H7 (cell line): ENCODE results near the gene FLRT2. TPM values are rescaled to one million over a fixed set of nuclear protein-coding genes. Genes with fewer than 3 reads are reported as not detected.

ENCODE experiments used
- DNase-seq: peaks from one replicate; pipeline ENCODE4 v3.0.0; 2012
- H3K27me3 ChIP-seq: 2 replicates; pipeline ENCODE4 v1.6.0; 2011; ENCODE audit warnings: mild to moderate bottlenecking, low read length; ENCODE audit not compliant: control insufficient read depth, insufficient read depth
- H3K36me3 ChIP-seq: replicated peaks from 2 replicates; pipeline ENCODE4 v1.5.1; 2011; ENCODE audit warnings: low read length; ENCODE audit not compliant: control insufficient read depth, insufficient read depth
- H3K4me3 ChIP-seq: 2 replicates; pipeline ENCODE4 v1.5.1; 2011; ENCODE audit warnings: low read depth, mild to moderate bottlenecking, control low read depth, low read length, moderate library complexity; ENCODE audit not compliant: insufficient read depth
- total RNA-seq: library from RNA; depleted of rRNA; stranded (reverse); fragments of >200 nt; shearing (Covaris generic); gene quantifications from 2 replicates; pipeline ENCODE4 v1.2.3, GENCODE V29; 2014; rRNA removed

FLRT2 gene, protein sequence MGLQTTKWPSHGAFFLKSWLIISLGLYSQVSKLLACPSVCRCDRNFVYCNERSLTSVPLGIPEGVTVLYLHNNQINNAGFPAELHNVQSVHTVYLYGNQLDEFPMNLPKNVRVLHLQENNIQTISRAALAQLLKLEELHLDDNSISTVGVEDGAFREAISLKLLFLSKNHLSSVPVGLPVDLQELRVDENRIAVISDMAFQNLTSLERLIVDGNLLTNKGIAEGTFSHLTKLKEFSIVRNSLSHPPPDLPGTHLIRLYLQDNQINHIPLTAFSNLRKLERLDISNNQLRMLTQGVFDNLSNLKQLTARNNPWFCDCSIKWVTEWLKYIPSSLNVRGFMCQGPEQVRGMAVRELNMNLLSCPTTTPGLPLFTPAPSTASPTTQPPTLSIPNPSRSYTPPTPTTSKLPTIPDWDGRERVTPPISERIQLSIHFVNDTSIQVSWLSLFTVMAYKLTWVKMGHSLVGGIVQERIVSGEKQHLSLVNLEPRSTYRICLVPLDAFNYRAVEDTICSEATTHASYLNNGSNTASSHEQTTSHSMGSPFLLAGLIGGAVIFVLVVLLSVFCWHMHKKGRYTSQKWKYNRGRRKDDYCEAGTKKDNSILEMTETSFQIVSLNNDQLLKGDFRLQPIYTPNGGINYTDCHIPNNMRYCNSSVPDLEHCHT
- total RNA-seq = 8.6 and 10.8 TPM in 2 replicates

DNA sequence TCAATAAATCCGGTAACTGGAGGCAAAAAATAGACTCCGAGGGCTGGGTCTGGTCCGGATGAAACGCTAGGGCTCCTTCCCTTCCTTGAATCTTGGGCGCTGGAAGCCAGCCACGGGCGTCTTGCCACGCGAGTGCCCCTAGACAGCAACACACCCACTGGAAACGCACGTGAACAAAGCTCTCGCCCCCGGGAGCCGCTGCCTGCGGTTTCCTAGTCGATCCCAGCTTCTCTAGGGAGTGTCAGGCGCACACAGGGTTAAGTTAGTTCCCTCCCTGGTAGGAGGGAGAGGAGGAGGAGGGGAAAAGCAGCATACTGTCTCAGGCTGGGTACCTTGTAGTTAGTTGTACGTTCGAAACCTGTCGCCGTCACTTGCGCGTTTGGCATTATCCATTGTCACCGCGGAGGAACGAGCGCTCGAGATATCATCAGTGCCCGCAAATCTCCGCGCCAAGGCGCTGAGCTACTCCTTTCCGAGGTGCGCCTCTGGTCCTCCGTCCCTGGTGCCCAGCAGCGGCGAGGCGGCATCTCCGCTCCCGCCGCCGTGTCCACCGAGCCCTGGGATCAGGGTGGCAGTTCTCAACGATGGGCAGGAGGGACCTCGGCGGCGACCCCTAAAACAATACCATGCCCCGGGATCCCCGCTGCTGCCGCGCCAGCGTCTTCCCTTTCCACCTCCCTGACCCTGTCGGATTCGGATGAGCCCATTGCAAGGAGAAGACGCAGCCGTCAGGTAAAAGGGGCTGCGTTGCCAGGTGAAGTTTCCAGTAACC, at the start of gene FLRT2:
TSS of gene FLRT2 (plus strand) at position 342 of the 772 bp plus-strand sequence. CDS start 91,371 bp downstream, outside the sequence.
- Histone ChIP-seq H3K27me3 (peaks cover 63% of the 10 kb centered on the region), H3K36me3 (no peaks in the 10 kb centered on the region), H3K4me3 (peak within 1 kb of the TSS; percentile 76)
- DNase-seq = peak; percentile 70

DNA sequence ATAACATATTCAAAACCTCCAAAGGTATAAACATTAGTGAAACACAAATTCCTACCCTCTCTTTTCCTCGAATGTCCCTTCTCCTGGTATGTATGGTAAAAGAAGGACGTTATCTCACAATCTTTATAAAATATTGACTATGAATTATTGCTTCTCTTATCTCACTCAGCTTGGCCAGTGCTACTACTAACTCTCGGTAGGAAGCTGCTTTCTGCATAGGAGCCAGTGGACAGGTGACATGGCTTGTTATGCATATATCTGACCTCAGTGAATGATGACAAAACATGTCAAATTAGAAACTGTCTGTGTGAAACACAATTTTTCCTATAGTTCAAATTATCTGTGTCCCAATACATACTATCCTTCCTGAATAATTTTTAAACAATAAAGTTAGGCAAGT, 48.5 kb upstream of the FLRT2 start:
- no peaks in the 10 kb centered on the region for H3K36me3 ChIP-seq
- no peak overlapping the region for H3K4me3 ChIP-seq
- no peaks in the 10 kb centered on the region for H3K27me3 ChIP-seq
- DNase-seq = no peak

DNA sequence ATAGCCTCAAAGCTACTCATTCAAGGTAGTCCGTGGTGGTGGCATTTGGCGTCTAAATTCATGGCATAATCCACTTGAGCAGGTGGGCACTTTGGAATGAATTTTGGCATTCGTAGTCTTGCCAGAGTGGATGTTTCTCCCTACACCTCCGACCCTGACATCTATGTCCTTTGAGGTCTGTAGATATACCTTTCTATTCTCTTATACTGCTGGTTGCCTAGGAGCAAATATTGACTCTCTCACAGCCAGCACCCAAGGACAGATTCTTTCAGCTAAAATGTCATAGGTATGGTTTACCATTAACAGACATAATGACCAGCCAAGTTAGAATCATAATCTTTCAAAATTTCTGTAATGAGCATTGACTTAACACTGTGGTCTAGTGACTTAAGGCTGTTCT, 47.4 kb upstream of the FLRT2 start:
- Histone ChIP-seq H3K4me3 (no peak overlapping the region), H3K36me3 (no peaks in the 10 kb centered on the region), H3K27me3 (no peaks in the 10 kb centered on the region)
- DNase-seq = no peak

DNA sequence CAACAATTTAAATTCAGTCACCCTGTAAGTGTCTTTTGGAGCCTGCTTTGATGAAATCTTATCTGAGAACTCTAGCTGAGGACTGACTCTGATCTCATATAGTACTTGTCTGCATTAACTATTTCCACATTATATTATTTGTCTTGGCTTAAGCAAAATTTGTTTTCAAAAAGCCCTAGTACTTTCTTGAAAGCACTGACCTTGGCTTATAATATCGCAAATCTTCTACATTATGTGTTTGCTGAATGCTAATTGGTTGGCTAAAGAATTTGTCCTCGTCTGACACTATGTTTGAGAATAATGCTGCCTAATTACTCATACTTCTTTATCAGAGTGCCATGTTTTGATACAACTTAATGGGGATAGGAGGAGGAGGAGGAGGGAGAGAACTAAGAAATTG, 46.9 kb upstream of the FLRT2 start:
- no peak for DNase-seq
- Histone ChIP-seq H3K27me3 (no peaks in the 10 kb centered on the region), H3K36me3 (no peaks in the 10 kb centered on the region), H3K4me3 (no peak overlapping the region)

DNA sequence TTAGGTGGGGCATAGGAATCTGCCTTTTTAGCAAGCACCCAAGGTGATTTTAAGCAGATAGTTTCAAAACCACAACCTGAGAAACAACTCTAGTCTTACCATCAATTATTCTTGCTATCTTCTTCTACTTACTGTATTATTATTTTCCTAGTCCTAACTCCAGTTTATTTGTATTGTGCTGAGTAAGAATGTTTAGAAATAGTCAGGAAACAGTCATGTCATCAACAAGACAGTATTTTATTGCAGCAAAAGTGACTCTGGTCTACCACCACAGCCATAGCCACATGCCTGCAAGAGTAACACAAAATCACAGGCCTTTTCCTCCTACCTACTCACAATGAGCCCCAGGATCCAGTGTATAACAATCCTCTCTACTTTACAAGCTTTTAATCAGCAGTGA, 46.3 kb upstream of the FLRT2 start:
- H3K4me3 ChIP-seq = no peak overlapping the region
- DNase-seq = no peak
- no peaks in the 10 kb centered on the region for H3K36me3 ChIP-seq
- no peaks in the 10 kb centered on the region for H3K27me3 ChIP-seq

DNA sequence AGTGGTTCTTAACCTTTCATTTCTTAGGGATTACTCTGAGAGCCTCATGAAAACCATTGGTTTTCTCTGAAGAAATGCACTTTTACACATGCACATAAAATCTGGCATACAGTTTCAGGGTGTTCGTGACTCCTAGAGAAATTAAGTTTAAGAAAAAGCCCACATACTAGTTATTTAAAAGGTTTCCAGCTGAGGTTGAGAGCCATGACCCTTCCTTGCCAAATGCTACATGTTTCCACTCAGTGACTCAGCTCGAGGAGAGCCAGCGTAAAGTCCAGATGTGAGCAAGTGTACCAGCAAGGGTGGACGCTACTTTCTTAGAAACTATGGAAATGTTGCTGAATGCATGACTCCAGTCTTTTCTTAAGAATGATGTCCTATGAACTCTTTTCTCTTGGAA, 42.7 kb upstream of the FLRT2 start:
- Histone ChIP-seq H3K27me3 (no peaks in the 10 kb centered on the region), H3K4me3 (no peak overlapping the region), H3K36me3 (no peaks in the 10 kb centered on the region)
- DNase-seq = no peak

DNA sequence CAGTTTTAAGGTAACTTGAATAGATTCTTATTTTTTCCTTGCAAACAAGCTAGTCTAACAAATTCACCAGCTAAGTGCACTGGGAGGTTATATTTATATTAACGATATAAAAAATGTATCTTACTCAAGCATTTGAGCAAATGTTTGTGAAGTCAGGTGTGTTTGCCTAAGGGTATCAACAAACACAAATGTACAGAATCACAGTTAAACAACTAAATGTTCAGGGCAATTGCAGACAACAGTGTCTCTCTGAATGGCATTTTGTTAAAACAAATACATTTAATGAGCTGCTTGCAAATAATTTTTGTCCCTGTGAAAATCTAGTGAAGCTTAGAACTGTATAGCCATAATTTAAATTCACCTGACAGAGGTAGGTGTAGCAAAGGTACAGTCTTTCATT, 28.2 kb upstream of the FLRT2 start:
- H3K36me3 ChIP-seq = no peaks in the 10 kb centered on the region
- no peaks in the 10 kb centered on the region for H3K27me3 ChIP-seq
- no peak overlapping the region for H3K4me3 ChIP-seq
- DNase-seq = no peak

DNA sequence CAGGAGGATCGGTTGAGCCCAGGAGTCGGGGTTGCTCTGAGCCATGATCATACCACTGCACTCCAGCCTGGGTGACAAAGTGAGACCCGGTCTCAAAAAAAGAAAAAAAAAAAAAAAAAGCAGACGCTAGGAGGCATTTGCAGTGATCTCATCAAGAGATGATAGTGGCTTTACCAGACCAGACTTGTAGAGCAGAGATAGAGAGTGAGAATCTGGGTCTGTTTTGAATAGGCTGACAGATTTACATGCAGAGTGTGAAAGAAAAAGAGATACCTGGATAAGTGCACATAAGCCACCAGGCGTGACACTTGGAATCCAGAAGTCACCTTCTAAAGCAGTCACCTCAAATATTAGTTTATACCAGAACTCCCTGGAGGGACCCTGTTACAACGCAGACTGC, 21.1 kb upstream of the FLRT2 start:
- Histone ChIP-seq H3K4me3 (no peak overlapping the region), H3K36me3 (no peaks in the 10 kb centered on the region), H3K27me3 (no peaks in the 10 kb centered on the region)
- DNase-seq = no peak

DNA sequence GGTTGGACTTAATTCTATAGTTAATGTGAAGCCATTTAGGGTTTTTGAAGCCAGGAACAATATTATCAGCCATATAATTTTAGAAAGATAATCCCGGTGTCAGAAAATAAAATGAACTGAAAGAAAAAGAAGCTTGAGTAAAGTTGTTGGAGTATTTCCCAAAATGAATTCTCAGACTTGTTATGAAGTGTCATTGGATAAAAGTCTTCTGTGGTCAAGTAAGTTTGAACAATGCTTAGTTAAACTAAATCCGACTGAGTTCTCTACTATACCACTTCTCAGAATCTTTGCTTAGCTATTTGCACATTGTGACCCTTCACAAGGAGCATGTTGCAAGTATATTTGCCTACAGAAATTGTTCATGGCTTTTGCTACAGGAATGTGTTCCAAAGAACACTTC, 17.5 kb upstream of the FLRT2 start:
- no peak for DNase-seq
- Histone ChIP-seq H3K4me3 (no peak overlapping the region), H3K36me3 (no peaks in the 10 kb centered on the region), H3K27me3 (no peaks in the 10 kb centered on the region)

DNA sequence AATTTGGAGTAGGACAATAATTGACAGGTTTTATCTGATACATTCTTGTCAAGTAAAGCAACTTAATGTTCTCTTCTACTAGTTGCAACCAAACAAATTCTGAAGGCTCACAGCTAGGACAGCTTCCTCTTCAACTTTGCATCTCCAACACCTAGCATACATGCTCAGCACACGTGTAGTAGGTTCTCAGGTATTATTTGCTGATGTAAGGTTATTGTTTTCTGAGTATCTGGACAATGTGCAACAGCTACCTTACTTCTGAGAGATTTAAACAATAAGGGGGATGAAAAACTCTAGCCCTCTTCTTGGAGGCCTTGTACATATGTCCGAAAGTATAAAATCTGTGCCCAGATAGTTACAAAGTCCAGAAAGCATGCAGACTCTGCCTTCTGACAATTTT, 15.5 kb upstream of the FLRT2 start:
- no peak for DNase-seq
- Histone ChIP-seq H3K36me3 (no peaks in the 10 kb centered on the region), H3K27me3 (no peaks in the 10 kb centered on the region), H3K4me3 (no peak overlapping the region)

DNA sequence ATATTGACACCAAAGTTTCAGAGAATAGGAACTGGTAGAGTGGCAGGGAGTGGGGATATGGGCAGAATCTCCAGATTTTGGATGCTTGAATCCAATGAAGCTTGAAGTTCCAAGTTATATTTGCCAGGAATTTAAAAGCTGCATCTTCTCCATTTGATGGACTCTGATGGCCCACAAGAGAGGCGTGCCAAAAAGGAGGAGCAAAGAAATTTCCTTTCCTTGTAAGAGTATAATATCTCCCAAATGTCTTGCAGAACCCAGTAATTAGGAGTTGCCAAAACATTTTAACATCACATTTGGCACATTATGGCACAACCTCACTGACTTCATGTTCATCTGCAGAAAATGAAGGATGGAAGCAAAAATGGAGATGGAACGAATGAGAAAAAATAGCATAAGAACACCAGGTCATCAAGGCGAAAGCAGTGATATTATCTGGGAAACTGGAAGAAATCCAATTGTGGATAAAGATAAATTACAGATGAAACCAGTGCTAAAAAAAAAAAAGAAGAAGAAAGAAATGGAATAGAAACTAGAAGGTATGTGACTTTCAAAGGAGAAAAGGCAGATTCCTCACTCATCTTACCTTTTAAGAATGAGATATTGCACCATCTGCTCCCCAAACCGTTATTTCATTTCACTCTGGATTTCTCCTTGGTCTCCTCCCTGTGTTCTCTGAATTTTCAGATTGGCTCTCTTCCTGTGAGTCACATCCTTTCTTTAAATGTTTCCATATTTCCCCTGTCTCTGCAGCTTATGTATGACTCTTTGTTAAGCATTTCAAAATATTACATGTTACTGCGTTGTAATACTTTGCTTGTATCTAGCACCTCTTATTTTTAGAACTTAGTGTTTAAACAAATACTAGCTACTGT, 13.5 kb upstream of the FLRT2 start:
- no peaks in the 10 kb centered on the region for H3K27me3 ChIP-seq
- H3K36me3 ChIP-seq = no peaks in the 10 kb centered on the region
- H3K4me3 ChIP-seq = no peak overlapping the region
- no peak for DNase-seq

DNA sequence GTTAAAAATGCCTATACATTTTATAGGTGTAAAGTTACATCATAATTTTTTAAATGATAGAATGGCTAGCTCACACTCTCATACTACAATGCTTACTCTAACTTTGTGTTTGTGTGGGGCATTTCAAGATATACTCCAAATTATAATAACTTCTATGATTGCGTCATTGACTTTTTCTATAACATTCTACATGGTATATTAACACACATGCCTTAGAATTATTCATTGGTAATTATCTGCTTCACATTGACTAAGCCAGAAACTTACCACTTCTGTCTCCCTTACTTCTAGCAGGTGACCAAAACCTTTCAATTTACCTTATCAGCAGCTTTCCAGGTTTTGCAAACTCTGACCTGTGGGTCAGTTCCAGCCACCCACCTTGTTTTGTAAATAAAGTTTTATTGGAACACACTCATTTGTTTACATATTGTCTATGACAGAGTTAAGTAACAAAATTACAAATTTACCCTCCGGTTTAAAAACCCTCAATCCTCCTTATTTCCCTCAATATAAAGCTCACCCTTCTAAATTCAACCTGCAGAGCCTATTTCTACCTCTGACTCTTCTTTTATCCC, 12.7 kb upstream of the FLRT2 start:
- Histone ChIP-seq H3K4me3 (no peak overlapping the region), H3K27me3 (no peaks in the 10 kb centered on the region), H3K36me3 (no peaks in the 10 kb centered on the region)
- DNase-seq = no peak

DNA sequence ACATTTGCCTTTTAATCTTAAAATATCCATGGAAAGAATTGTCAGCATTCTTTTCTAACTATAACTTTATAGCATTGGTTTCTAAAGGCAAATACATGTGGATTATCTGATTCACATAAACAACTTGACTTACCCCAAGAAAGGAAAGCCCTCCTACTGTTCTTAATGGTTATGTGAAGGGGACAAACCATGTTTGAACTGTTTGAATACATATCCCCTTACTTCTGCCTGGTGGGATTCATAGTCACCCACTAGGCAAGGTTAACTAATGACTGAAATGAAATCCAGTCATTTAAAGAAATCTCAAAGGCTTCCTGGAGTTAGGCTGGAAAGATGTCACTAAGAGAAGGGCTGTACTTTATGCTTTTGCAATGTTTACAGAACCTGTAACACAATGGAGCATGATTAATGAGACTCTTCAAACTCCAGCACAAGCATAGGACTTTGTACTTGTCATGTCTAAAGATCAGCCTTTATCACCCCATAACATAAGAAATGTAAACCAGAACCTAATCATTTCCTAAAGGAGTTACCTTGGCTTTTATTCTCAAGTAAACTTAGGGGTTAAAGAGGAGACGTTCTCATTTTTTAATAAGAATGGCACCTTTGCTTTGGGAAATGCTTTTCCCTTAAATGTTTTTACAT, 10.2 kb upstream of the FLRT2 start:
- Histone ChIP-seq H3K36me3 (no peaks in the 10 kb centered on the region), H3K27me3 (no peaks in the 10 kb centered on the region), H3K4me3 (no peak overlapping the region)
- no peak for DNase-seq
